ENCODE results near the gene PTCHD1.

PTCHD1 gene
- 0 to 3.3 (median 0) reads per million in 17 experiments for total RNA-seq

GRCh38 chrX:23334848-23335599, at the start of gene PTCHD1:
TSS of gene PTCHD1 (plus strand) at chrX:23334849. CDS start at chrX:23334876, 27 bp downstream.
- DNase-seq, result no peak

GRCh38 chrX:23286731-23287130, 47.9 kb upstream of the PTCHD1 start:
- no peak for DNase-seq

GRCh38 chrX:23287191-23287725, 47.4 kb upstream of the PTCHD1 start:
- no peak for DNase-seq

- no peak for DNase-seq
These were observed 42.2 kb upstream of the PTCHD1 start for GRCh38 chrX:23292354-23292987.

- DNase-seq, result no peak
These were observed 41.5 kb upstream of the PTCHD1 start for GRCh38 chrX:23292988-23293651.

- no peak for DNase-seq
These were observed 29.8 kb upstream of the PTCHD1 start for GRCh38 chrX:23304881-23305280.

- DNase-seq, result no peak
These were observed 22.9 kb upstream of the PTCHD1 start for GRCh38 chrX:23311731-23312130.

- DNase-seq, result no peak
These were observed 22.5 kb upstream of the PTCHD1 start for GRCh38 chrX:23312136-23312535.

- peak; percentile 10 to 19 (median 15) for DNase-seq
These were observed 16.6 kb upstream of the PTCHD1 start for GRCh38 chrX:23317799-23318724.

- DNase-seq, result no peak
These were observed 7.5 kb upstream of the PTCHD1 start for GRCh38 chrX:23327104-23327503.

GRCh38 chrX:23331701-23332100, 2.9 kb upstream of the PTCHD1 start:
- DNase-seq, result no peak

GRCh38 chrX:23332101-23332887, 2.4 kb upstream of the PTCHD1 start:
- no peak for DNase-seq

GRCh38 chrX:23332888-23333821, 1.5 kb upstream of the PTCHD1 start:
- DNase-seq, result no peak

- DNase-seq, result no peak
These were observed 668 bp upstream of the PTCHD1 start for GRCh38 chrX:23333842-23334520.

- no peak for DNase-seq
These were observed 165 bp upstream of the PTCHD1 start for GRCh38 chrX:23334521-23334847.

GRCh38 chrX:23338334-23338733, 3.7 kb downstream of the PTCHD1 start:
- no peak for DNase-seq

GRCh38 chrX:23341452-23341851, 6.8 kb downstream of the PTCHD1 start:
- DNase-seq, result no peak

GRCh38 chrX:23344238-23344903, 9.7 kb downstream of the PTCHD1 start:
- DNase-seq, result no peak

- DNase-seq, result no peak
These were observed 10.2 kb downstream of the PTCHD1 start for GRCh38 chrX:23344904-23345271.

All from suppressor macrophage (primary cell).